OCI-LY3 (cell line): Measurements from ENCODE around the gene ZNF134.
A peak's percentile ranks its signal among the peaks of the same experiment; 100 is the strongest.

Source experiments
- H2AFZ ChIP-seq: fragments of 200-600, 300-600 bp; shearing (Covaris generic); 2 replicates; pipeline ENCODE4 v1.6.0; 2014; ENCODE audit warnings: antibody characterized with exemption, low read depth, low read length
- H3K27ac ChIP-seq: fragments of 200-600, 300-600 bp; sonication (generic); 2 replicates; pipeline ENCODE4 v1.5.1; 2014; ENCODE audit warnings: mild to moderate bottlenecking, low read length, moderate library complexity, mixed read lengths
- H3K27me3 ChIP-seq: fragments of 200-600, 300-600 bp; sonication (generic); 2 replicates; pipeline ENCODE4 v1.6.1; 2014; ENCODE audit warnings: low read depth, low read length, mixed read lengths
- H3K36me3 ChIP-seq: fragments of 200-600, 300-600 bp; sonication (generic); replicated peaks from 2 replicates; pipeline ENCODE3; 2014; ENCODE audit warnings: low read depth, low read length, mixed read lengths
- H3K4me1 ChIP-seq: fragments of 300-600, 200-600 bp; sonication (generic); 2 replicates; pipeline ENCODE4 v1.6.1; 2014; ENCODE audit warnings: low read length, mixed read lengths
- H3K4me2 ChIP-seq: fragments of 200-600, 300-600 bp; sonication (generic); 2 replicates; pipeline ENCODE4 v1.6.1; 2014; ENCODE audit warnings: low read length, mixed read lengths
- H3K4me3 ChIP-seq: fragments of 300-600, 200-600 bp; sonication (generic); 2 replicates; pipeline ENCODE4 v1.5.1; 2014; ENCODE audit warnings: antibody characterized with exemption, mild to moderate bottlenecking, low read length, moderate library complexity
- H3K79me2 ChIP-seq: fragments of 300-600, 200-600 bp; shearing (Covaris generic); 2 replicates; pipeline ENCODE4 v1.6.1; 2014; ENCODE audit warnings: mild to moderate bottlenecking, low read length, mixed read lengths
- H3K9ac ChIP-seq: fragments of 300-600, 200-600 bp; shearing (Covaris generic); 2 replicates; pipeline ENCODE4 v1.6.0; 2014; ENCODE audit warnings: mild to moderate bottlenecking, low read length, moderate library complexity
- H3K9me3 ChIP-seq: fragments of 200-600, 300-600 bp; shearing (Covaris generic); 2 replicates; pipeline ENCODE4 v1.6.1; 2014; ENCODE audit warnings: low read length, mixed read lengths; ENCODE audit not compliant: insufficient read depth
- H4K20me1 ChIP-seq: fragments of 200-600, 300-600 bp; sonication (generic); 2 replicates; pipeline ENCODE4 v1.6.1; 2016; ENCODE audit warnings: low read length, mixed read lengths; ENCODE audit not compliant: insufficient read depth
- CTCF ChIP-seq: fragments of 200-600, 300-600 bp; sonication (generic); IDR thresholded peaks from 2 replicates; pipeline ENCODE4 v1.5.1; 2014; ENCODE audit warnings: antibody characterized with exemption, low read length, low read depth
- EZH2phosphoT487 ChIP-seq: fragments of 200-600 bp; shearing (Covaris generic); IDR thresholded peaks from 2 replicates; pipeline ENCODE4 v1.6.1; 2018; ENCODE audit warnings: antibody characterized with exemption, mixed run types, low read depth

Gene ZNF134

GRCh38 chr19:57606931-57607330 lies 7.1 kb upstream of the ZNF134 start:
- Histone ChIP-seq H3K27ac (no peak overlapping the region), H3K36me3 (peaks cover 69% of the 10 kb centered on the region), H3K9me3 (0 out of 2 replicates have a peak, but pooled peaks cover under 1% of the 10 kb centered on the region), H3K4me1 (no peaks in the 10 kb centered on the region), H3K4me2 (no peak overlapping the region), H3K9ac (no peak overlapping the region), H3K4me3 (no peak overlapping the region), H3K27me3 (no peaks in the 10 kb centered on the region), H3K79me2 (no peaks in the 10 kb centered on the region; the same call in 1 of the 2 replicates), H4K20me1 (no peaks in the 10 kb centered on the region), H2AFZ (no peak overlapping the region)
- TF ChIP-seq CTCF (no peak), EZH2phosphoT487 (no peak)

GRCh38 chr19:57611113-57611512 lies 2.9 kb upstream of the ZNF134 start:
- Histone ChIP-seq H3K4me1 (peaks cover 11% of the 10 kb centered on the region), H3K9ac (no peak overlapping the region), H4K20me1 (no peaks in the 10 kb centered on the region), H3K4me3 (no peak overlapping the region), H3K27me3 (no peaks in the 10 kb centered on the region), H2AFZ (no peak overlapping the region), H3K27ac (no peak overlapping the region), H3K9me3 (peaks cover 27% of the 10 kb centered on the region), H3K79me2 (peaks cover 24% of the 10 kb centered on the region), H3K4me2 (no peak overlapping the region), H3K36me3 (peaks cover 51% of the 10 kb centered on the region)
- TF ChIP-seq EZH2phosphoT487 (no peak), CTCF (no peak)

- peaks cover 70% of the 10 kb centered on the region for H3K9me3 ChIP-seq
- H3K9ac ChIP-seq = no peak overlapping the region
- no peaks in the 10 kb centered on the region for H4K20me1 ChIP-seq
- no peaks in the 10 kb centered on the region for H3K27me3 ChIP-seq
- peaks cover 66% of the 10 kb centered on the region for H3K79me2 ChIP-seq
- peaks cover 11% of the 10 kb centered on the region for H3K4me1 ChIP-seq
- peak overlapping the region; percentile 73 for H3K4me2 ChIP-seq
- H3K27ac ChIP-seq = no peak overlapping the region
- H3K36me3 ChIP-seq = peaks cover 64% of the 10 kb centered on the region
- no peak for TF ChIP-seq CTCF
- TF ChIP-seq EZH2phosphoT487 = no peak
- peak overlapping the region; percentile 89 for H3K4me3 ChIP-seq
- H2AFZ ChIP-seq = no peak overlapping the region
These were observed 1.3 kb downstream of the ZNF134 start for GRCh38 chr19:57615346-57615745.

- Histone ChIP-seq H3K4me1 (no peaks in the 10 kb centered on the region), H3K79me2 (peaks cover 78% of the 10 kb centered on the region), H3K9me3 (peaks cover 86% of the 10 kb centered on the region), H3K27ac (no peak overlapping the region), H3K36me3 (peaks cover 92% of the 10 kb centered on the region), H3K9ac (no peak overlapping the region), H3K4me3 (no peak overlapping the region), H2AFZ (no peak overlapping the region), H4K20me1 (no peaks in the 10 kb centered on the region), H3K27me3 (no peaks in the 10 kb centered on the region), H3K4me2 (no peak overlapping the region)
- TF ChIP-seq CTCF (no peak), EZH2phosphoT487 (no peak)
These were observed 6.8 kb downstream of the ZNF134 start for GRCh38 chr19:57620673-57621348.
